CMK (cell line): Measurements from ENCODE around the gene TRUB2.

Source experiments
- DNase-seq: peaks from one replicate; pipeline ENCODE4 v3.0.0-alpha.2; 2010; ENCODE audit warnings: low read depth

Gene TRUB2

GRCh38 chr9:128266868-128267590 is 55.2 kb downstream of the TRUB2 start:
- no peak for DNase-seq

GRCh38 chr9:128265348-128265847 is 56.8 kb downstream of the TRUB2 start:
- DNase-seq, result no peak

GRCh38 chr9:128262687-128263086 is 59.6 kb downstream of the TRUB2 start:
- DNase-seq, result no peak

- no peak for DNase-seq
These were observed 61.9 kb downstream of the TRUB2 start for GRCh38 chr9:128260340-128260739.

- no peak for DNase-seq
These were observed 63.1 kb downstream of the TRUB2 start for GRCh38 chr9:128259156-128259555.

GRCh38 chr9:128258326-128258725 is 63.9 kb downstream of the TRUB2 start:
- no peak for DNase-seq

- no peak for DNase-seq
These were observed 64.3 kb downstream of the TRUB2 start for GRCh38 chr9:128257907-128258306.

- DNase-seq, result no peak
These were observed 65.0 kb downstream of the TRUB2 start for GRCh38 chr9:128257086-128257825.
